ENCODE measurements around the gene OR5AS1.
"Not testable (repeated sequence)": the region's sequence is repeated elsewhere in the genome, so short reads cannot be mapped to it uniquely, and the experiment has no call there.

Gene OR5AS1

DNA sequence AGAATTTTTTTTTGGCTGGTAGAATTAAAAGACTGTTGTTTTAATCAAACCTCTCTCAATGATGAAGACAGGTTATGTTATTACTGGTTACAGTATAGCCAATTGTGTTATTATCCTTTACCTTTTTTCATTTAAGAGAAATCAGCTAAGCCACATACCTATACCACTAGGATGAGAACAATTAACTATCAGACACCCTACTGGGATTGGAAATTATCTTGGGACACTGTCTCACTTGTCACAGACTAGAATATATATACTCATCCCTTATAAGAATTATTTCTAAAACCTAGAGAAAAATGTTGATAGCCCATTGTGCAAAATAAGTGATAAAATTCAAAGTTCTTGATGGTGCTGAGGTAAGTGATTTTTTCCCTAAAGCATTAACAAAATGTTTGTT is at the start of gene OR5AS1:
OR5AS1 (plus strand) TSS at position 301 of the 400 bp plus-strand sequence. CDS start 2,765 bp downstream, outside the sequence.
- DNase-seq (ENCODE audit: low read depth, low spot score): no peak
- no peaks in the 10 kb centered on the region for H3K36me3 ChIP-seq (ENCODE audit: insufficient read depth, low read length)
- TF ChIP-seq EZH2 (IDR thresholded peaks at IDR 0.05) (no peak), FOXP2 (optimal IDR thresholded peaks at IDR 0.05; ENCODE audit: control extremely low read depth, extremely low read length, insufficient read depth) (no peak), POLR2AphosphoS5 (IDR thresholded peaks at IDR 0.05; ENCODE audit: borderline replicate concordance, low read depth, low read length) (no peak)

DNA sequence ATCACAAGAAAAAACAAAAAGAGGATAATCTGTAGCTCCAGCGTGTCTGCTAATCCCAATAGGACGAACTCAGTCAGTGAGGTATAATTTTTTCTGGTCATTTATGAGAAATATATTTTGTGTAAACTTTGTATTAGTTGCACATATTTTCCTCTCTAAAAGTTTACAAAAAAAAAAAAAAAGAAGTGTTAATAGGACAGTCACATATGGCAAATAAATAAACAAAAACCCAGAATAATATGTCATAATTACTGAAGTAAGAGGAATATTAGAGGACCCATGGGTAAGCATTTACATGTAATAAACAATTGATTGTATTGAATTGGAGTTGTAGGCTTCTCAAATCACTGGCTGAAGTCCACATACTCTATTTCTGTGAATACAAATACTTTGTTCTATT is 32.9 kb upstream of the OR5AS1 start, which contains the start of gene OR5F1:
OR5F1 (minus strand) TSS at position 101 of the 400 bp plus-strand sequence; CDS start at position 101, 0 bp downstream.
- DNase-seq (ENCODE audit: low read depth, low spot score): no peak
- Histone ChIP-seq H3K9me3 (ENCODE audit: low read depth, low read length) (no peaks in the 10 kb centered on the region), H3K27ac (no peak within 1 kb of the TSS), H3K4me3 (no peak within 1 kb of the TSS), H3K9ac (ENCODE audit: insufficient read length) (no peak within 1 kb of the TSS), H3K36me3 (ENCODE audit: insufficient read depth, low read length) (no peaks in the 10 kb centered on the region)
- TF ChIP-seq EZH2 (IDR thresholded peaks at IDR 0.05) (no peak), FOXP2 (optimal IDR thresholded peaks at IDR 0.05; ENCODE audit: control extremely low read depth, extremely low read length, insufficient read depth) (no peak), POLR2AphosphoS5 (IDR thresholded peaks at IDR 0.05; ENCODE audit: borderline replicate concordance, low read depth, low read length) (no peak)

More for the DNA sequence above, at the start of gene OR5AS1:
- Histone ChIP-seq H3K4me3 (no peak within 1 kb of the TSS), H3K9ac (ENCODE audit: insufficient read length) (no peak within 1 kb of the TSS), H3K9me3 (ENCODE audit: low read depth, low read length) (no peaks in the 10 kb centered on the region), H3K27ac (no peak within 1 kb of the TSS)

DNA sequence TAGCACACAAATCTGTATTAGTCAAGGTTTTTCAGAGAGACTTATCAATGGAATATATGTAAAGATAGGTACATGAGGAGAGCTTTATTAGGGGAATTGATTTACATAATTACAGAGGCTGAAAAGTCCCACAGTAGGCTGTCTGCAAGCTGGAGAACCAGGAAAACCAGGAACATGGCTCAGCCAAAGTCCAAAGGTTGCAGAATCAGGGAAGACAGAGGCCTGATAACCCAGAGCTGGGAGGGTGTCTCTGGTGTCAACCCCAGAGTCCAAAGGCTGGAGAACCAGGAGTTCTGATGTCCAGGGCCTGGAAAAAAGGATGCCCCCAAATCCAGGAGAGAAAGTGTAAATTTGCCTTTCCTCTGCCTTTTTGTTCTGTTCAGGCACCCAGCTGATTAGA is 16.7 kb upstream of the OR5AS1 start:
- TF ChIP-seq FOXP2 (optimal IDR thresholded peaks at IDR 0.05; ENCODE audit: control extremely low read depth, extremely low read length, insufficient read depth) (no peak), POLR2AphosphoS5 (IDR thresholded peaks at IDR 0.05; ENCODE audit: borderline replicate concordance, low read depth, low read length) (no peak), EZH2 (IDR thresholded peaks at IDR 0.05) (no peak)
- H3K36me3 ChIP-seq (ENCODE audit: insufficient read depth, low read length): no peaks in the 10 kb centered on the region
- H3K4me3 ChIP-seq: no peak overlapping the region
- H3K9ac ChIP-seq (ENCODE audit: insufficient read length): no peak overlapping the region
- H3K9me3 ChIP-seq (ENCODE audit: low read depth, low read length): no peaks in the 10 kb centered on the region
- H3K27ac ChIP-seq: no peak overlapping the region
- DNase-seq (ENCODE audit: low read depth, low spot score): no peak

DNA sequence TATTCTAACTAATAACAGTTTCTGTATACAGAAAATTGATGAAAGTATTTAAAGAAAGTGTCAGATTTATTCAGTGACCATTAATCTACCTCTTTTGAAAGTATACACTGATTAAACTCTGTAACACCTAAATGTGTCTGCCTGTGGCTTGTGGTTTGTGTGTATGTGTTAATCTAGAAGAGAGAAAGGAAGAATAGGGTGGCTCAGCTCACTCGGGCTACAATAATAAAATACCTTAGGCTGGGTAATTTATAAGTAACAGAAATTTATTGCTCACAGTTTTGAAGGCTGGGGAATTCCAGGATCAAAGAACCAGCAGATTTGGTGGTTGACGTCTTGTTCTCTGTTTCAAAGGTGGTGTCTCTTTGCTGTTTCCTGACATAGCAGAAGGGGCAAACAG is 13.6 kb upstream of the OR5AS1 start:
- H3K4me3 ChIP-seq: no peak overlapping the region
- no peaks in the 10 kb centered on the region for H3K36me3 ChIP-seq (ENCODE audit: insufficient read depth, low read length)
- no peak overlapping the region for H3K9ac ChIP-seq (ENCODE audit: insufficient read length)
- DNase-seq (ENCODE audit: low read depth, low spot score): no peak
- H3K9me3 ChIP-seq (ENCODE audit: low read depth, low read length): no peaks in the 10 kb centered on the region
- no peak overlapping the region for H3K27ac ChIP-seq
- TF ChIP-seq POLR2AphosphoS5 (IDR thresholded peaks at IDR 0.05; ENCODE audit: borderline replicate concordance, low read depth, low read length) (no peak), EZH2 (IDR thresholded peaks at IDR 0.05) (no peak), FOXP2 (optimal IDR thresholded peaks at IDR 0.05; ENCODE audit: control extremely low read depth, extremely low read length, insufficient read depth) (no peak)

DNA sequence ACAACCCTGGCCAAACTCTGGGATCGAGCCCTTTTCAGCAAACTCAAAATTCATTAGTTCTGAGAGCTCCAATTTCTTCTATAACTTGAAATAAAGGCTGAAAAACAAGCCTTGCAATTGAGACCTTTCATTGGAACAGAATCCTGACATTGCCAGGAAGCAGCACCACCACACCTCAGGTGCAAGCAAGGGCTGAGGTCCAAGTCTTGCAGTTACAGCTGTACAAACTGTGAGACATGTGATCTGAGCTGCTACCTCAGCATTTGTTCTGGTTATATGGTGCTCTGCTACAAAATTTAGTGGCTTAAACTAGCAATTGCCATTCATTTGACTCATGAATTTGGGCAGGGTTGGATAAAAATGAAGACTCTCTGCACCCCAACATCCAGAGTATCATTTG is 18.1 kb downstream of the OR5AS1 start:
- TF ChIP-seq EZH2 (IDR thresholded peaks at IDR 0.05): no peak
- Histone ChIP-seq H3K9me3 (ENCODE audit: low read depth, low read length) (no peaks in the 10 kb centered on the region), H3K27ac (no peak overlapping the region), H3K4me3 (no peak overlapping the region), H3K36me3 (ENCODE audit: insufficient read depth, low read length) (no peaks in the 10 kb centered on the region), H3K9ac (ENCODE audit: insufficient read length) (no peak overlapping the region)
- no peak for DNase-seq (ENCODE audit: low read depth, low spot score)

DNA sequence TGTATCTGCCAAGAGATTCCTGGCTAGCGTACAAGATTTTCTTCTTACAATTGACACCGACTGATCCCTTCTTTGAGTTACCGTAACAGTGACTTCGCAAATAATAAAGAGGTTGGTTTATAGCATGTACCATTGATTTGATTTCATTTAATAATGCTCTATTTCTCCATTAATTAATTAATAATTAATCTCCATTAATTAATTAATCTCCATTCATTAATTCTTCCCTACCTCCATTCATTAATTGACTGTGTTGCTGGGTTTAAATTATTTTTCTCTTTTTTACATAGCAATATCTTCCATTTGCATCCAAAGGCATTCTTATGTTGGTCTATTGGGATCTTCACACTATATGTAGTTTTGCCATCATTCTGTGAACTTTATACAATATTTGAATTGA is 21.0 kb downstream of the OR5AS1 start:
- H3K9ac ChIP-seq (ENCODE audit: insufficient read length): no peak overlapping the region
- no peaks in the 10 kb centered on the region for H3K9me3 ChIP-seq (ENCODE audit: low read depth, low read length)
- no peak overlapping the region for H3K27ac ChIP-seq
- H3K36me3 ChIP-seq (ENCODE audit: insufficient read depth, low read length): no peaks in the 10 kb centered on the region
- TF ChIP-seq EZH2 (IDR thresholded peaks at IDR 0.05) (no peak), POLR2AphosphoS5 (IDR thresholded peaks at IDR 0.05; ENCODE audit: borderline replicate concordance, low read depth, low read length) (no peak), FOXP2 (optimal IDR thresholded peaks at IDR 0.05; ENCODE audit: control extremely low read depth, extremely low read length, insufficient read depth) (no peak)
- H3K4me3 ChIP-seq: no peak overlapping the region
- no peak for DNase-seq (ENCODE audit: low read depth, low spot score)

DNA sequence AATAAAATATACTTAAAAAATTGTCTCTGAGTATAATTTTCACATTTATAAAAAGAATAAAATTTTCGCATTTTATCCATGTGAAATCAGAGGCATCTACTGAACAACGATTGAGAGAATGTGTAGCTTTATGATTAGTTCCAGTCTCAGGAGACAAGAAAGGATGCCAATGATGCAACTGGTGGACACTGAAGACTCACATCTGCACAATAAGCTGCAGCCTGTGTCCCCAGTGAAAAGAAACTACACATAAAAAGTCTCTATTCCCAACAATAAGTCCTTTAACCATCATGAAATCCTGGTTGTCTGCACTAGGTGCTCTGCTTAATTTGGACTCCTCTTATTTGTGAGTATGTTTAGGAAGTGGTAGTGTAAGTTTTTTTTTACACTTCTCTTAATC is 22.0 kb downstream of the OR5AS1 start:
- no peak for DNase-seq (ENCODE audit: low read depth, low spot score)

DNA sequence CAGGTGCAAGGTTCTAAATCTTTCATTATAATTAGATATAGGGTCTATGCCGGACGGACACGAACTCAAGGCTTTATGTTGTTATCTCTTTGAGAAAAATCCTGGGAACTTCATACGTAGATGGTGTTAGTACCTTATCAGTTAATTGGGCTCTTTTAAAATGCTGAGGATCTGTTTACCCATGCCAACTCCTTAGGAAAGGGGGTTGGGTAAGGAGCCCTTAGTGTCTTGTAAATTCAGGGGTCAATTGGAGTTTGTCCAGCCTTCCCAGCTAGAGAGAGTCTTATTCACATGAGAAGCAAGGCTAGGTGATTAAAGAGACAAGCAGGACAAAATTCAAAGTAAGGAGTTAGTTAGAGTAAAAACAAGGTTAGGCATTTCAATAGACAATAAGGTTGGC is 28.9 kb downstream of the OR5AS1 start:
- not testable (repeated sequence) for DNase-seq (ENCODE audit: low read depth, low spot score); H3K4me3 ChIP-seq; H3K9ac ChIP-seq (ENCODE audit: insufficient read length); H3K27ac ChIP-seq; H3K36me3 ChIP-seq (ENCODE audit: insufficient read depth, low read length); H3K9me3 ChIP-seq (ENCODE audit: low read depth, low read length)

More for the DNA sequence above, 22.0 kb downstream of the OR5AS1 start:
- no peaks in the 10 kb centered on the region for H3K9me3 ChIP-seq (ENCODE audit: low read depth, low read length)
- no peak overlapping the region for H3K4me3 ChIP-seq
- no peak overlapping the region for H3K9ac ChIP-seq (ENCODE audit: insufficient read length)
- no peaks in the 10 kb centered on the region for H3K36me3 ChIP-seq (ENCODE audit: insufficient read depth, low read length)
- TF ChIP-seq EZH2 (IDR thresholded peaks at IDR 0.05): no peak
- TF ChIP-seq FOXP2 (optimal IDR thresholded peaks at IDR 0.05; ENCODE audit: control extremely low read depth, extremely low read length, insufficient read depth): no peak
- TF ChIP-seq POLR2AphosphoS5 (IDR thresholded peaks at IDR 0.05; ENCODE audit: borderline replicate concordance, low read depth, low read length): no peak
- no peak overlapping the region for H3K27ac ChIP-seq

DNA sequence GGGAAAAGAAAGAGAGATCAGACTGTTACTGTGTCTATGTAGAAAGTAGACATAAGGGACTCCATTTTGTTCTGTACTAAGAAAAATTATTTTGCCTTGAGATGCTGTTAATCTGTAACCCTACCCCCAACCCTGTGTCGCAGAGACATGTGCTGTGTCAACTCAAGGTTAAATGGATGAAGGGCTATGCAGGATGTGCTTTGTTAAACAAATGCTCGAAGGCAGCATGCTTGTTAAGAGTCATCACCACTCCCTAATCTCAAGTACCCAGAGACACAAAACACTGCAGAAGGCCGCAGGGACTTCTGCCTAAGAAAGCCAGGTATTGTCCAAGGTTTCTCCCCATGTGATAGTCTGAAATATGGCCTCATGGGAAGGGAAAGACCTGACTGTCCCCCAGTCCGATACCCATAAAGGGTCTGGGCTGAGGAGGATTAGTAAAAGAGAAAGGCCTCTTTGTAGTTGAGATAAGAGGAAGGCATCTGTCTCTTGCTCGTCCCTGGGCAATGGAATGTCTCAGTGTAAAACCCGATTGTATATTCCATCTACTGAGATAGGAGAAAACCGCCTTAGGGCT is 30.3 kb downstream of the OR5AS1 start:
- H3K36me3 ChIP-seq (ENCODE audit: insufficient read depth, low read length); DNase-seq (ENCODE audit: low read depth, low spot score); H3K27ac ChIP-seq; H3K9me3 ChIP-seq (ENCODE audit: low read depth, low read length); H3K4me3 ChIP-seq; H3K9ac ChIP-seq (ENCODE audit: insufficient read length): not testable (repeated sequence)

DNA sequence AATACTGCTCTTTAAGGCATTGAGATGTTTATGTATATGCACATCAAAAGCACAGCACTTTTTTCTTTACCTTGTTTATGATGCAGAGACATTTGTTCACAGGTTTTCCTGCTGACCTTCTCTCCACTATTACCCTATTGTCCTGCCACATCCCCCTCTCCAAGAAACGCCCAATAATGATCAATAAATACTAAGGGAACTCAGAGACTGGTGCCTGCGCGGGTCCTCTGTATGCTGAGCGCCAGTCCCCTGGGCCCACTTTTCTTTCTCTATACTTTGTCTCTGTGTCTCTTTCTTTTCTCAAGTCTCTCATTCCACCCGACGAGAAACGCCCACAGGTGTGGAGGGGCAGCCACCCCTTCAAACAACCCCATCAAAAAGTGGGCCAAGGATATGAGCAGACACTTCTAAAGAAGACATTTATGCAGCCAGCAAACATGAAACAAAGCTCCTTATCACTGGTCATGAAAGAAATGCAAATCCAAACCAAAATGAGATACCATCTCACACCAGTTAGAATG is 30.9 kb downstream of the OR5AS1 start:
- not testable (repeated sequence) for H3K36me3 ChIP-seq (ENCODE audit: insufficient read depth, low read length); H3K27ac ChIP-seq; H3K9me3 ChIP-seq (ENCODE audit: low read depth, low read length); DNase-seq (ENCODE audit: low read depth, low spot score); H3K9ac ChIP-seq (ENCODE audit: insufficient read length); H3K4me3 ChIP-seq

Data from SK-N-MC (cell line).